Activated CD4-positive, alpha-beta memory T cell treated with anti-CD3 and anti-CD28 coated beads for 36 hours (primary cell): ENCODE results near the gene TGFBRAP1. TPM values are rescaled to one million over a fixed set of nuclear protein-coding genes. Genes with fewer than 3 reads are reported as not detected.

Experiments
- CTCF ChIA-PET: fragments of 350-600 bp; sonication (Branson Sonifier 250); formaldehyde crosslinking; loops from one replicate; lab custom pipeline; 2021; ENCODE audit warnings: antibody characterized with exemption, inconsistent platforms; lab: Charles Lee
- POLR2A ChIA-PET: fragments of 350-600 bp; sonication (Branson Sonifier 250); formaldehyde crosslinking; loops from one replicate; lab custom pipeline; 2021; ENCODE audit warnings: antibody characterized with exemption; lab: Charles Lee
- DNase-seq: peaks from one replicate; pipeline ENCODE4 v3.0.0-alpha.2; 2020
- H3K27ac Mint-ChIP-seq: one replicate; pipeline ENCODE4 v1.8.0; 2021; ENCODE audit warnings: mixed read lengths
- H3K27me3 Mint-ChIP-seq: one replicate; pipeline ENCODE4 v1.8.0; 2021; ENCODE audit warnings: mixed read lengths
- H3K36me3 Mint-ChIP-seq: one replicate; pipeline ENCODE4 v1.8.0; 2021; ENCODE audit warnings: mixed read lengths
- H3K4me1 Mint-ChIP-seq: one replicate; pipeline ENCODE4 v1.8.0; 2021; ENCODE audit warnings: low read depth, mixed read lengths
- H3K4me3 Mint-ChIP-seq: one replicate; pipeline ENCODE4 v1.8.0; 2021; ENCODE audit warnings: mild to moderate bottlenecking, mixed read lengths
- H3K9me3 Mint-ChIP-seq: one replicate; pipeline ENCODE4 v1.8.0; 2021; ENCODE audit warnings: mixed read lengths
- intact Hi-C: fragments of 100-400 bp; cut with micrococcal nuclease; formaldehyde crosslinking; loops from one replicate; pipeline ENCODE4 v1.15.1; 2023
- total RNA-seq, 2 experiments: library from RNA; stranded (reverse); gene quantifications; one replicate each; pipeline ENCODE4 v1.2.3, GENCODE V29; 2021

The TGFBRAP1 gene
- total RNA-seq, 2 experiments from 2014 or later: 16.8 to 16.9 TPM

- no peak for DNase-seq
- no peaks in the 10 kb centered on the region for H3K9me3 Mint-ChIP-seq
- intact Hi-C loops: no loop called here
- peaks cover 4% of the 10 kb centered on the region for H3K4me1 Mint-ChIP-seq
- H3K4me3 Mint-ChIP-seq: no peak overlapping the region
- CTCF ChIA-PET: interaction anchor here (1.1 kb wide), 1 partner anchor 127 kb away, joined by 8 read pairs; no protein-coding TSS in a partner anchor
- H3K27me3 Mint-ChIP-seq: no peaks in the 10 kb centered on the region
- no peak overlapping the region for H3K27ac Mint-ChIP-seq
- POLR2A ChIA-PET: no interaction called here
- no peaks in the 10 kb centered on the region for H3K36me3 Mint-ChIP-seq
These were observed 87.1 kb downstream of the TGFBRAP1 start for GRCh38 chr2:105242286-105242993.

GRCh38 chr2:105241443-105241842, 88.1 kb downstream of the TGFBRAP1 start, which contains the start of gene GPR45:
GPR45 (plus strand) TSS chr2:105241743; CDS start chr2:105241859, 116 bp downstream.
- Mint-ChIP-seq H3K27ac (no peak within 1 kb of the TSS), H3K4me1 (peaks cover 13% of the 10 kb centered on the region), H3K4me3 (no peak within 1 kb of the TSS), H3K27me3 (peaks cover 8% of the 10 kb centered on the region), H3K36me3 (no peaks in the 10 kb centered on the region), H3K9me3 (no peaks in the 10 kb centered on the region)
- no peak for DNase-seq
- ChIA-PET POLR2A (no interaction called here), CTCF (interaction anchor here (0.8 to 7.7 kb wide), 2 partner anchors 11 to 126 kb away, joined by 5 to 222 read pairs; no protein-coding TSS in a partner anchor)
- intact Hi-C loops: no loop called here

- Mint-ChIP-seq H3K27me3 (peaks cover 11% of the 10 kb centered on the region), H3K9me3 (no peaks in the 10 kb centered on the region), H3K4me1 (peaks cover 13% of the 10 kb centered on the region), H3K27ac (no peak overlapping the region), H3K4me3 (no peak overlapping the region), H3K36me3 (no peaks in the 10 kb centered on the region)
- DNase-seq: no peak
- ChIA-PET CTCF (interaction anchor here (0.9 to 7.7 kb wide), 3 partner anchors 9 to 125 kb away, joined by 3 to 222 read pairs (median 6); no protein-coding TSS in a partner anchor), POLR2A (no interaction called here)
- intact Hi-C loops: no loop called here
These were observed 89.6 kb downstream of the TGFBRAP1 start for GRCh38 chr2:105239924-105240323.

GRCh38 chr2:105238664-105239240, 90.8 kb downstream of the TGFBRAP1 start:
- POLR2A ChIA-PET: no interaction called here
- intact Hi-C loops: no loop called here
- H3K27ac Mint-ChIP-seq: no peak overlapping the region

GRCh38 chr2:105237045-105237765, 92.3 kb downstream of the TGFBRAP1 start:
- H3K36me3 Mint-ChIP-seq: no peaks in the 10 kb centered on the region
- intact Hi-C loops: no loop called here
- peak; percentile 28 for DNase-seq
- ChIA-PET CTCF (interaction anchor here (0.7 to 7.7 kb wide), 13 partner anchors 10 to 387 kb away, joined by 3 to 222 read pairs (median 4); partner anchors contain the start of gene MRPS9), POLR2A (interaction anchor here (0.7 kb wide), 1 partner anchor 91 kb away, joined by 3 read pairs; no protein-coding TSS in a partner anchor)
- no peaks in the 10 kb centered on the region for H3K9me3 Mint-ChIP-seq
- H3K4me3 Mint-ChIP-seq: no peak overlapping the region
- peaks cover 13% of the 10 kb centered on the region for H3K4me1 Mint-ChIP-seq
- no peak overlapping the region for H3K27ac Mint-ChIP-seq
- H3K27me3 Mint-ChIP-seq: peaks cover 11% of the 10 kb centered on the region

More at GRCh38 chr2:105238664-105239240, 90.8 kb downstream of the TGFBRAP1 start:
- no peak for DNase-seq
- peaks cover 11% of the 10 kb centered on the region for H3K27me3 Mint-ChIP-seq
- peaks cover 13% of the 10 kb centered on the region for H3K4me1 Mint-ChIP-seq
- H3K4me3 Mint-ChIP-seq: no peak overlapping the region
- no peaks in the 10 kb centered on the region for H3K36me3 Mint-ChIP-seq
- H3K9me3 Mint-ChIP-seq: no peaks in the 10 kb centered on the region
- CTCF ChIA-PET: interaction anchor here (0.6 to 7.7 kb wide), 11 partner anchors 14 to 389 kb away, joined by 3 to 222 read pairs (median 4); no protein-coding TSS in a partner anchor

GRCh38 chr2:105236060-105236424, 93.5 kb downstream of the TGFBRAP1 start:
- ChIA-PET CTCF (interaction anchor here (0.6 to 7.7 kb wide), 16 partner anchors 9 to 198 kb away, joined by 3 to 222 read pairs (median 4); partner anchors contain the start of gene MRPS9), POLR2A (interaction anchor here (1.1 kb wide), 1 partner anchor 124 kb away, joined by 4 read pairs; no protein-coding TSS in a partner anchor)
- Mint-ChIP-seq H3K27me3 (peaks cover 11% of the 10 kb centered on the region), H3K9me3 (no peaks in the 10 kb centered on the region), H3K36me3 (no peaks in the 10 kb centered on the region), H3K4me1 (peaks cover 13% of the 10 kb centered on the region), H3K4me3 (no peak overlapping the region), H3K27ac (no peak overlapping the region)
- DNase-seq: no peak
- intact Hi-C loops: no loop called here

- Mint-ChIP-seq H3K27me3 (peaks cover 11% of the 10 kb centered on the region), H3K27ac (no peak overlapping the region), H3K36me3 (no peaks in the 10 kb centered on the region), H3K4me1 (peaks cover 13% of the 10 kb centered on the region), H3K4me3 (no peak overlapping the region), H3K9me3 (no peaks in the 10 kb centered on the region)
- intact Hi-C loops: loop anchor here (1.0 kb wide), 1 partner anchor 121 kb away; no protein-coding TSS in a partner anchor
- CTCF ChIA-PET: interaction anchor here (0.6 to 7.7 kb wide), 16 partner anchors 8 to 199 kb away, joined by 3 to 222 read pairs (median 4); partner anchors contain the start of gene MRPS9
- peak; percentile 77 for DNase-seq
- POLR2A ChIA-PET: interaction anchor here (1.1 kb wide), 1 partner anchor 123 kb away, joined by 4 read pairs; no protein-coding TSS in a partner anchor
These were observed 94.0 kb downstream of the TGFBRAP1 start for GRCh38 chr2:105235388-105236059.

- no peaks in the 10 kb centered on the region for H3K9me3 Mint-ChIP-seq
- H3K27me3 Mint-ChIP-seq: peaks cover 4% of the 10 kb centered on the region
- no peak for DNase-seq
- POLR2A ChIA-PET: no interaction called here
- no peaks in the 10 kb centered on the region for H3K36me3 Mint-ChIP-seq
- H3K27ac Mint-ChIP-seq: no peak overlapping the region
- H3K4me1 Mint-ChIP-seq: no peaks in the 10 kb centered on the region
- no peak overlapping the region for H3K4me3 Mint-ChIP-seq
- intact Hi-C loops: no loop called here
- CTCF ChIA-PET: interaction anchor here (0.5 to 2.0 kb wide), 4 partner anchors 9 to 116 kb away, joined by 3 to 7 read pairs (median 6); no protein-coding TSS in a partner anchor
These were observed 98.3 kb downstream of the TGFBRAP1 start for GRCh38 chr2:105231232-105231619.

GRCh38 chr2:105224444-105224843, 105.1 kb downstream of the TGFBRAP1 start:
- no peaks in the 10 kb centered on the region for H3K9me3 Mint-ChIP-seq
- peaks cover 2% of the 10 kb centered on the region for H3K27me3 Mint-ChIP-seq
- no peaks in the 10 kb centered on the region for H3K36me3 Mint-ChIP-seq
- H3K4me3 Mint-ChIP-seq: no peak overlapping the region
- DNase-seq: no peak
- CTCF ChIA-PET: interaction anchor here (0.6 kb wide), 1 partner anchor 14 kb away, joined by 5 read pairs; no protein-coding TSS in a partner anchor
- POLR2A ChIA-PET: no interaction called here
- intact Hi-C loops: no loop called here
- no peaks in the 10 kb centered on the region for H3K4me1 Mint-ChIP-seq
- no peak overlapping the region for H3K27ac Mint-ChIP-seq

- intact Hi-C loops: no loop called here
- no peak for DNase-seq
- Mint-ChIP-seq H3K4me3 (no peak overlapping the region), H3K36me3 (no peaks in the 10 kb centered on the region), H3K4me1 (no peaks in the 10 kb centered on the region), H3K27me3 (peaks cover 5% of the 10 kb centered on the region), H3K9me3 (no peaks in the 10 kb centered on the region), H3K27ac (no peak overlapping the region)
- ChIA-PET CTCF (no interaction called here), POLR2A (no interaction called here)
These were observed 108.9 kb downstream of the TGFBRAP1 start for GRCh38 chr2:105220604-105221003.

- intact Hi-C loops: no loop called here
- CTCF ChIA-PET: no interaction called here
- Mint-ChIP-seq H3K9me3 (no peaks in the 10 kb centered on the region), H3K27me3 (peaks cover 7% of the 10 kb centered on the region), H3K4me1 (no peaks in the 10 kb centered on the region), H3K36me3 (no peaks in the 10 kb centered on the region), H3K4me3 (no peak overlapping the region), H3K27ac (no peak overlapping the region)
- POLR2A ChIA-PET: no interaction called here
- DNase-seq: no peak
These were observed 113.8 kb downstream of the TGFBRAP1 start for GRCh38 chr2:105215586-105216192.
